HG03469 (cell line): Measurements from ENCODE around the gene ITSN1.
"Not testable (repeated sequence)": the region's sequence is repeated elsewhere in the genome, so short reads cannot be mapped to it uniquely, and the experiment has no call there.

Source experiments
- ATAC-seq: cut with Tn5 transposase; IDR thresholded peaks from one replicate; pipeline ENCODE4 v1.9.1; 2021; ENCODE audit warnings: mild to moderate bottlenecking, moderate library complexity, moderate number of reproducible peaks; ENCODE audit not compliant: unreplicated experiment

The ITSN1 gene

DNA sequence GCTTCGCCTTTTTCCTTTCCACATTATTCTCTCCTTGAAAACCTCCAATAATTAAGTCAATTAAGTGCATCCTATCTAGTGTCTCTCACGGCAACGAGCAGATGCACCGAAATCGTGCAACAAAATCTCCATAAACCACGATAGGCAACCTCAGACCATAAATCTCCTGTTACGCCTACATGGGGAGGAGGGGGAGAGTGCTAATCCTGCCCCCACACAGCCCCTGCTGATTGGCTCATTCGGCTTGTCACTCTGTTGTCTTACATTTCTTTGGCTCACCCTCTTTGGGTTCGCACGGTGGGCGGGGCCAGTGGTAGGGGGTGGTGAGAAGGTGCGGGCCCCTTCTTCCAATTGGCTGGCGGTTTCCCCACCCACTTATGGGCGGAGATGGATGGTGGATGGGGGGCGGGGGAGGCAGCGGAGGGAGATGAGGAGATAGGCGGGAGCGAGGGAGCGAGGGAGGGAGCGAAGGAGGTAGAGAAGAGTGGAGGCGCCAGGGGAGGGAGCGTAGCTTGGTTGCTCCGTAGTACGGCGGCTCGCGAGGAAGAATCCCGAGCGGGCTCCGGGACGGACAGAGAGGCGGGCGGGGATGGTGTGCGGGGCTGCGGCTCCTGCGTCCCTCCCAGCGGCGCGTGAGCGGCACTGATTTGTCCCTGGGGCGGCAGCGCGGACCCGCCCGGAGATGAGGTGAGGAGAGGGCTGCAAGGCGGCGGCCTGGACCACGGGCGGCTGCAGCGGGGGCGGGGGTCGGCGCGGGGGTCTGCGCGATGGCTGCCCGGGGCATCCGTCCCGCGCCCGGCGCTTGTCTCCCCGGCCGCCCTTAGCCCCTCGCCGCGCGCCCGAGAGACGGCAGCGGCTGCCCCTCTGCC is at the start of gene ITSN1:
Gene ITSN1, plus strand, starts transcription at position 475 of the 869 bp plus-strand sequence. CDS start 76,328 bp downstream, outside the sequence.
- ATAC-seq: peak; percentile 58

DNA sequence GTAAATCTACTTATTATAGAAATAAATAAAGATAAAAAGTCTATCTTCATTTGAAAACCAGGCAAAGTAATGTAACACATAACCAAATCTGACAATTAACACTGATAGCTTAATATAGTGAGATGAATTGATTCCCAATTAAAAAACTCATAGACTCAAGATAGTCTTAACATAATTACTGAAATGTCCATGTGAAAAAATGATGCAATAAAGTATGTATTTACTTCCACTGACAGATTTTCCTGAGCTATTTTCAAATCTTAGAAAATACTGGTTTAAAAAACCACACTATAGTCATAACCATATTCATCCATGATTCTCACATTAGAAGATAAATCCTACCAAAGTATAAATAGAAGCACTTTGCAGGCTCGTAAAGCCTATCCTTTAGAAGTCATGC is 44.2 kb upstream of the ITSN1 start:
- no peak for ATAC-seq

DNA sequence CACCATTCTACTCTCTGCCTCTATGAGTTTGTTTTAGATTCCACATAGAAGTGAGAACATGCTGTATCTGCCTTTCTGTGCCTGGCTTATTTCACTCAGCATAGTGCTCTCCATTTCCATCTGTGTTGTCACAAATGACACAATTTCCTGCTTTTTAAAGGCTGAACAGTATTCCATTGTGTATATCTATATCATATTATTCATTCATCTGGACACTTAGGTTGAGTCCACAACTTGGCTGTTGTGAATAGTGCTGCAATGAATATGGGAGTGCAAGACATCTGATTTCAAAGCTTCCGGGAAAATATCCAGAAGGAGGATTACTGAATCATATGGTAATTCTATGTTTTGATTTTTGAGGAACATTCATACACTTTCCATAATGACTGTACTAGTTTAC is 33.7 kb upstream of the ITSN1 start:
- no peak for ATAC-seq

DNA sequence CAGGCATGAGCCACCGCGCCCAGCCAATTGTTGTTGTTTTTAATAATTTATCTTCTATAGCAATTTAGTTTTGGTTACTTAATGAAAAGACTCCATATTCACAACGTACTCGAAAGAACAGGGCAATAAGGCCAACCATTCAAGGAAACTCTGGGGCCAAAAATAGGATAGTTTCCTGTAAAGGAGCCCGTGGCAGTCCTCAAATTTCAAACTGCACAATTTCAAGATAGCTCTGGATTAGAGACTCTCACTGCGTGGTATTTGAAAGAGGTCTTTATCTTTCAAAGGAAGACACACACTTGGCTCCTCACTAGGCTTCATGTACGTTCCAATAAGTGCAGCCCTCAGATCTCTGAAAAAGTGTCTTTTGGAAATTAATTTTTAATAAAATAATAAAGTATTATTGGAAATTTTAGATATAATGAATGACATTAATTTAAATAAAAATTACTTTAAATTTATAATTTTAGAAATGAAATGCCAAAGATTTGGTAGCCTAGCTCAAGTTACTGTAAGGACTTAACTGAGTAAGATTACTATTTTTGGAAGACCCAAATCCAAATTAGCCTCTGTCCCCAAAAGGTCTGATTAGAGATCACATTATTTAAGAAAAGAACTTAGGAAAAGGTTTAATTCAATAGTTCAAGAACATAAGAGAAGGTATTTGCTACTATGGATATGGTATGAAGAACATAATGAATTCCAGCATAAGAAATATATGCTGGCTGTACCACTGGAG is 31.1 kb upstream of the ITSN1 start:
- ATAC-seq: no peak

DNA sequence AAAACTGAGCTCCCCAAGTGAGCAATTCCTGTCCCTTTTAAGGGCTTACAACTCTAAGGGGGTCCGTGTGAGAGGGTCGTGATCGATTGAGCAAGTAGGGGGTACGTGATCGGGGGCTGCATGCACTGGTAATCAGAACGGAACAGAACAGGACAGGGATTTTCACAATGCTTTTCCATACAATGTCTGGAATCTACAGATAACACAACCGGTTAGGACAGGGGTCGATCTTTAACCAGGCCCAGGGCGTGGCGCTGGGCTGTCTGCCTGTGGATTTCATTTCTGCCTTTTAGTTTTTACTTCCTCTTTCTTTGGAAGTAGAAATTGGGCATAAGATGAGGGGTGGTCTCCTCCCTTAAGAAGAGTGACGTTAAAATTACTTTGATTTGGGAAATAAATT is 24.7 kb upstream of the ITSN1 start:
- ATAC-seq: not testable (repeated sequence)

DNA sequence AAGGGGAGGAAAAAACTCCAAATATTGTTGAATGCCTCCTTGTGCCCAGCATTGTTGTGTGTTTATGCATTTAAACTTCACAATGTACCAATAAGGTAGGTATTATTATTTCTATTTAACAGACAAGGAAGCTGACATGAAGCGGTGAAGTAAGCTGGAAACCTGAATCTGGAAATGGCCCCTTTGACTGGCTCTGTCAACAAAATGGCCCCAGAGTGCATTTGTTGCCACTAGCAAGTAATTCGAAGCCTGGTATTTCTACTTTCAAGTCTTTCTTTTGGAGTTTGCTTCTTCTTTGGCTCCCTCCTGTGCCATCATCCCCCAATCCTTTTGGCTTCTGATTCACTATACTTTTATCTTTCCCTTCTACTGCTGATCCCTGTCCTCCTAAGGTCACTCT is 23.9 kb upstream of the ITSN1 start:
- no peak for ATAC-seq

DNA sequence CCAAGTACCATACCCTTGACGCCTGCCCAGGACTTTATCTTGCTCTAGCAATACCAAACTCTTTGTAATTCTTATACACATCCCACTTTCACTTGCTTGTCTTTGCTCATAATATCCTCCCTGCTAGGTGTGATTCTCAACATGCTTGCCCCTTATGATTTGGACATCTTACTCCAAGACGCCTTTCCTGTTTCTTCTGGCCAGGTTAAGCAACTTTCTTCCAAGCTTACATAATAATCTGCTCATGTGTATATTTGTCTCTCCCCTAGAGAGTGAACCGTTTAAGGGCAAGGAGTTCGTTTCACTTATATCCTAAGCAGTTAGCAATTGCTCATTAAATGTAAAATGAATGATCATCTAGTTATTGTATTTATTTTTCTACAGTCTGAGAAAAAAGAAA is 22.6 kb upstream of the ITSN1 start:
- ATAC-seq: no peak

DNA sequence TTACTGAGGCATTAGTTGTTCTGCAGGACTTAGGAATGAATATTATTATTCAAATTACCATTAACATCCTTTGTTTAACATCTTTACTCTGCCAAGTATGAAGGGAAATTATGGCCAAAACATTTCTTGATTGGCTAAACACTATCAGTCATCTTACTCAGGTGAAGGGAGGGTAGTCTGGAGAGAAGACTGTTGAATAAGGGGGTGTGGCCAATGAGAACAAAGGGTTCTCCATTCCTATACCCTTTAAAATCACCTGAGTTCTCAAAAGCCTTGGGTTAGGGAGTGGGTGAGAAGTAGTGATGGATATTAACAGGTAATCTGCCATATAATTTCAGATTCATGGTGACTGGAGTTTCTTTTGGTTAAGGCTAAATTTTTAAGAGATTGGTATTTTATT is 20.0 kb upstream of the ITSN1 start:
- no peak for ATAC-seq

DNA sequence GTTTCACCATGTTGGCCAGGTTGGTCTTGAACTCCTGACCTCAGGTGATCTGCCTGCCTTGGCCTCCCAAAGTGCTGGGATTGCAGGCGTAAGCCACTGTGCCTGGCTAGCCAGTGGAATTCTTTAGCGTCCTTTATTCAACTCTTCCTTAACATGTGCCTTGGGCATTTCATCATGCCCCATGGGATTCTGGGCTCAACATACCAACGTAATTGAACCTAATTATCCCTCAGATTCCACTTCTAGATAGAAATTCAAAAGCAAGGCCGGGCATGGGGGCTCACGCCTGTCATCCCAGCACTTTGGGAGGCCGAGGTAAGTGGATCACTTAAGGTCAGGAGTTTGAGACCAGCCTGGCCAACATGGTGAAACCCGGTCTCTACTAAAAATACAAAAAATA is 16.1 kb upstream of the ITSN1 start:
- not testable (repeated sequence) for ATAC-seq

DNA sequence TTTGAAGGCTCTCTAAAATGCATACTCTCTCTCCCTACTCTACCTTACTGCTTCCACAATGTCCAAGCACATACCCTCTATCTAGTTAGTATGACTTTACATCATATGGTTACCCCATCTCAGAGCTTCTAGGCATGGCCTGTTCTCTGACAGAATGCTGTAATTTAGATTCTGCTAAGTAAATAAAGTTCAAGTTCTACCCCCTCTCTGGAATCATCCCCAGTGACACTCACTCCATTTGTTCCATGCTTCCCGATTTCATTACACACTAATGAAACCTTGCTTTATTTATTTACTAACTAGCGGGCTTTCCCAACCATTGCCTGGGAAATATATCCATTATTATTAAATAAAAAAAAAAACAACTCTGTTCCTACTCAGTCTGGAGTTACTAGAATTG is 8.0 kb upstream of the ITSN1 start:
- ATAC-seq: no peak

DNA sequence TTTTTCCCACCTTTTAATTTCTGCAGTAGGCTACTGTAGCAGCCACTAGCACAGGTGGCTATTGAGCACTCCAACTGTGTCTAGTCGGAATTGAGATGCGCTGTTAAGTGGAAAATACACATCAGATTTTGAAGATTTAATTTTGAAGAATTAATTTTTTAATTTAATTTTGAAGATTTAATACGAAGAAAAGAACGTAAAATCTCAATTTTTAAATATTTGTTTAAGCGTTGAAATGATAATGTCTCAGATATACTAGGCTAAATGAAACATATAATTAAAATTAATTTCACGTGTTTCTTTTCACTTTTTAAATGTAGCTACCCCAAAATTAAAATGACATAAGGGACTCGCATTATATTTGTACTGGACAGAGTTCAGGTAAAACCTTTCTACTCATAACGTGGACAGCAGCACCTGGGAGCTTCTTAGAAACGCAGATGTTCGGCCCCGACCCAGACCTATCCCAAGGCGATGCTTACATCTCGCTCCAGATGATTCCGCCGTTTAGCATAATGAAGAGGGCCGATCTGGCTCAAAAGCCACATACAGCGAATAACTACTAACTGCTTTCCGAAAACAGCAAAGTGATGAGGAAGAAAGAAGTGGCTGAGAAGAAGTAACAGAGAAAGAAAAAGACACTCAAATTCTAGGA is 1.5 kb upstream of the ITSN1 start:
- no peak for ATAC-seq

DNA sequence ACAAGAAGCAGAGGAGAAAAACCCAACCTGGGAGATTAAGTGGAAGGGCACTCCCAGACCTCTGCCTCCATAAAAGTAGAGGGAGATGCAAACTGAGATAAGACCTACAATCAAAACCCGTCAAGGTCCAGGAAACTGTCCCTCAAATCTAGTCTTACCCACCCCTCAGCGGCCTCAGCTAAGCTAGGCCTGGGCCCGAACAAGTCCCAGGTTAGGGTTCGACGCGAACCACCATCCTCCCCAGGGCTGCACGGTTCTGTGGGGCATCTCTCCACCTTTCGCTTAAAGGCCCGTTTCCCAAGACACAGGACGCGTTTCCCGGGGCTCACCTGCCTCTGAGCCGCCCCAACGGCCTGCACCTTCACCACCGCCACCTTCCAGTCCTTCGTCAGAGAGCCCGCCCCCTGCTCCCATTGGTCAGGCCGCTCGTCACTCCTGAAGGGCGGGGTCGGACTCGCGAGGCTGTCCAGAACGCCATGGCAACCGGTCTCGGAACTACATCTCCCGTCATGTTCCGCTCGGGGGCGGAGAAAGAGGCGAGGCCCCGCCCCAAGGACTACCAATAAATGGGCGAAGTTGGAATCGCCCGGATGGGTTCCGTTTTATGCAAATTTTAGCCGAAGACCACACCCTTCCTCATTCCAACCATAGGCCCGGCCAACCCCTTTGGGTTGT is 812 bp upstream of the ITSN1 start, which contains the start of gene CRYZL1:
Gene CRYZL1, minus strand, starts transcription at position 390 of the 675 bp plus-strand sequence. CDS start 10,190 bp downstream, outside the sequence.
- ATAC-seq: peak; percentile 82

DNA sequence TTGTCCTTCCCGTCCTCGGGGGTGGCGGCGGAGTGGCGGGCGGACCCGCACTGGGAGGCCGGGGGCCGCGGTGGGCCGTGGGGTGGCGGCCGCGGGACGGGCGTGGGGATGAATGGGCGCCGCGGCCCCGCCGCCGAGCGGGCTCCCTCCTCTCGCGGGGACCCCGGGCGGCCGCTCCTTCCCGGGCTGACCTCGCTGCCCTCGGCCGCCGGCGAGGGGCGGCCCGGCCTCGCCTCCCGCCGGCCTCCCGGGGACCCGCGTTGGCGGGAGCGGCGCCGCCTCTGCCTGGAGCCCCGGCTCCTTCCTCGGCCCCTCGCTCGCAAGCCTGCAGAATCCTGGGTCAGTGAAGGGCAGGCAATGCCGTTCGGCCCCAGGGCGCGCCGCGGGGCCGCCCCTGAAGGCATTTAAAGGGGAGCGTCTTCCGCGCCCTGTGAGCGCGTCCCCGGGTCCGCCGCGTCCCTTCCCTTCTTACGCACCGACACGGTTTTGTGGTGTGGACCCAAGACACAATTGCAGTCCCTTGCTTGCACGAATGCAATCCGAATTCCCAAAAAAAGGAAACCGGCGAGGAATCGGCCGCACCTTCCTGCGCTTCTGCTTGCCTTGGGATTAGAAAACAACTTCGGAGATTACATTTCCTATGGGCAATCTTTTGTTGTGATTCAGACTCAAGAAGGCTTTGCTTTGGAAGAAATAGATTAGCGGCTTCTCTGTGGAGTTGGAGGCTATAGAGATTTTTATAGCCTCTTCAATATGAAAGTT is 776 bp downstream of the ITSN1 start:
- no peak for ATAC-seq

DNA sequence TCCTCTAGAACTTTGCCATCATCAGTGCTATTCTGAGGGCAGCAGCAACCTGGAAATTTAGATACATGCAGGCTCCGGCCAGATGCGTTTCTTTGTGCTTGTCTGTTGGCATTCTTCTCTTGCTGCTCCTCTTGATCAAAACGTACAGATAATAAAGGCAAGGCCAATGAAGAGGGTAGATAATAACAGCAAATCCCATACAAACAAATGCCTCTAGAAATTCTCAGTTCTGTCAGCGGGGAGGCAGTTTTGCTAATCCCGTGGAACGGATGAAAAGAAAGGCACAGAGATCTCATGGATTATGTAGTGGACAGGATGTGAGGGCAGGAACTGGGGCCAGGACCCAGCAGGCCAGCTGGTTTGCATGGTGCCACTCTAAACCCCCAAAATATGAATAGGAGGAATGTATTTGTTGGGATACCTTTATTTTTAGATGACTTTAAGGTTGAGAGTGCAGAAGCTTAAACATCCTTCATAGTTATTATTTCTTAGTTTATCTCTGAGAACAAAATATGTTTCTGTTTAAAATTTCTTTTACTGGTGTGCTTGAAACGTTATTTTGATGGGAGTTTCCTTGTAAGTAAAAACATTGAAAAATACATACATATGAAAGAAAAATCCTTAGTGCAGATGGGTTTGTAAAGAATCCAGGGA is 1.5 kb downstream of the ITSN1 start:
- no peak for ATAC-seq

DNA sequence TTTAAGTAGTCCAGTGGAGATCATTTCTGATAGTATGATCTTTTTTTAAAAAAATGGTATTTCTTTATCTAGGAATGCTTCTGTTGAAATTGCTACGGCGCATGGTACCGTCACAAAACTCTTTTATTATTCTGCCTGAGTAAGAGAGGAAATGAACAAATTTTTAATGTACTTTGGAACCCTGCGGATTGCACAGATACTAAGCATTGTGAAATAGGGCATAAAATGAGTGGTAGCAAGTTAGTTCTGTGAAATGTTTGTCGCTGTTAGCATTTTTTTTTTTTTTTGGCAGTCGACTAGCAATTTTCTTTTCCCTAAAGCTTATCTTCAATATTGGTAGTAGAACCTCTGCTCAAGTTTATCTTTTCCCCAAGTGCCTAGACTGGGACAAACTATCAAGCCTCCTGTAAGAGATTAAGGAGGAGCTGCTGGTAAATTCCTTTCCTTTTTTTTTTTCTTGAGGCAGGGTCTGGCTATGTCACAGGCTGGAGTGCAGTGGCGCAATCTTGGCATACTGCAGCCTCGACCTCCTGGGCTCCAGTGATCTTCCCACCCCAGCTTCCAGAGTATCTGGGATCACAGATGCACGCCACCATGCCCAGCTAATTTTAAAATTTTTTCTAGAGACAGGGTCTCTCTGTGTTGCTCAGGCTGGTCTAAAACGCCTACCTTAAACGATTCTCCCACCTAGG is 2.2 kb downstream of the ITSN1 start:
- ATAC-seq: no peak

DNA sequence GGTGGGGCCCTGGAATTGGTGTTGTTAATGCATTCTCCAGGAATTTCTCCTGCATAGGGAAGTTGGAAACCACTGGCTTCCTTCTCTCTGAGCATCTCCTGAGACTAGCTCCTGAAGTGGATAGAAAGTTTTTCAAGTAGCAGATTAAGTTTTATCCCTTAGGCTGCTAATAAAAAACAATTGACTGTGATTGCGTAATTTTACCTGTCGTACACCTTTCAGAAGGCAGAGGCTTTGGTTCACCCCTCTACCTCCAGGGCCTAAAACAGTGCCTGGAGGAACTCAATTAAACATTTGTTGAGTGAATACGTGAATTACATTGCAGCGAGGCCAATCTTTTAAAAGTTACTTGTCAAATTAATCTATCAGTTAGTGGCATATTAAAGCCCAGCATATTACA is 3.4 kb downstream of the ITSN1 start:
- ATAC-seq: no peak

DNA sequence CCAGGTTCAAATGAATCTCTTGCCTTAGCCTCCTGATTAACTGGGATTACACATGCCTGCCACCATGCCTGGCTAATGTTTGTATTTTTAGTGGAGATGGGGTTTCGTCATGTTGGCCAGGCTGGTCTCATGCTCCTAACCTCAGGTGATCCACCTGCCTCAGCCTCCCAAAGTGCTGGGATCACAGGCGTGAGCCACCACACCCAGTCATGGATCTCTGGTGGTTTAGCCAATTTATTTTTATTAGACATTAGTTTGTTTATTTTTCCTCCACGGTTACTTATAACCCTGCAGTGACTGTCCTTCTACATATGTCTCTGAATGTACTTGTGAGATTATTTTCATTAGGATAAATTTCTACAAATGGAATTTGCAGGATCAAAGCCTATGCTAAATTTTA is 5.3 kb downstream of the ITSN1 start:
- no peak for ATAC-seq

DNA sequence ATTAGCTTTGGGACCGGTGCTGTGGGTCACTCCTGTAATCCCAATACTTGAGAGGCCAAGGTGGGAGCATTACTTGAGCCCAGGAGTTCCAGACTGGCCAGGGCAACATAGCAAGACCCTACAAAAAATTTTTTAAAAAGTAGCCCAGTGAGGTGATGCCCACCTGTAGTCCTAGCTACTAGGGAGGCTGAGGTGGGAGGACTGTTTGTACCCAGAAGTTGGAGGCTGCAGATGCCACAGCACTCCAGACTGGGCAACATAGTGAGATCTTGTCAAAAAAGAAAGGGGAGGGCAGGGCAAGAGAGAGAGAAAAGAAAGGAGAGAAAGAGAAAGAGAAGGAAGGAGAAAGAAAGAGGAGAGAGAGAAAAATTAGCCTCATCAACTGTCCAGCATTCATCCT is 6.3 kb downstream of the ITSN1 start:
- no peak for ATAC-seq

DNA sequence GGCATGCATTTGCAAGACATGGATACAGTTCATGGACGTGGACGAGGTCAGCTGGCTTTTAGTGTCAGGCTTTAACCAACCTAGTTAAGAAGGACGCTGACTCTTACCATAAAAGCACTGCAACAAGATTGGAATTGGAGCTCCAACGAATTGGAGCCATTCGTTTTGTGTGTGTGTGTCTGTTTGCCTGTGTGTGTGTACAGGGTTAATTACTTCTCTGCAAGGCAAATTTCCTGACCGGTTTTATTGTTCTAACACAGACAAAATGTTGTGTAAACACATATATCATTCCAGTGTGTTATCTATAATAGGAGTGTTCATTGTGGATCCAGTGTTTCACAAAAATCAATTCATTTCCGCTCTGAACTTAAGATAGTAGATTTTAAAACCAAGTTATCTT is 7.9 kb downstream of the ITSN1 start:
- no peak for ATAC-seq
